T-helper 9 cell (primary cell): ENCODE data around the gene MED17.

Experiments used
- DNase-seq: peaks from one replicate; pipeline ENCODE4 v3.0.0-alpha.2; 2020

MED17 gene

GRCh38 chr11:93819966-93820695 lies 36.0 kb downstream of the MED17 start:
- no peak for DNase-seq

- no peak for DNase-seq
Measured at GRCh38 chr11:93820847-93821246, 36.8 kb downstream of the MED17 start.

- no peak for DNase-seq
Measured at GRCh38 chr11:93821617-93822016, 37.5 kb downstream of the MED17 start.

- no peak for DNase-seq
Measured at GRCh38 chr11:93822359-93822758, 38.3 kb downstream of the MED17 start.

GRCh38 chr11:93823210-93823609 lies 39.1 kb downstream of the MED17 start:
- no peak for DNase-seq

- no peak for DNase-seq
Measured at GRCh38 chr11:93827363-93827762, 43.3 kb downstream of the MED17 start.

- no peak for DNase-seq
Measured at GRCh38 chr11:93829598-93829997, 45.5 kb downstream of the MED17 start.

- DNase-seq = no peak
Measured at GRCh38 chr11:93831343-93832127, 47.5 kb downstream of the MED17 start.

- no peak for DNase-seq
Measured at GRCh38 chr11:93832780-93833179, 48.7 kb downstream of the MED17 start.

- DNase-seq = no peak
Measured at GRCh38 chr11:93838967-93839366, 54.9 kb downstream of the MED17 start.

GRCh38 chr11:93840180-93840579 lies 56.1 kb downstream of the MED17 start:
- no peak for DNase-seq

- DNase-seq = no peak
Measured at GRCh38 chr11:93840981-93841380, 56.9 kb downstream of the MED17 start.

- DNase-seq = no peak
Measured at GRCh38 chr11:93841446-93841845, 57.4 kb downstream of the MED17 start.

- no peak for DNase-seq
Measured at GRCh38 chr11:93842034-93842433, 58.0 kb downstream of the MED17 start.

- no peak for DNase-seq
Measured at GRCh38 chr11:93842461-93842860, 58.4 kb downstream of the MED17 start.

- no peak for DNase-seq
Measured at GRCh38 chr11:93843906-93844305, 59.8 kb downstream of the MED17 start.

- no peak for DNase-seq
Measured at GRCh38 chr11:93844568-93844967, 60.5 kb downstream of the MED17 start.

- DNase-seq = no peak
Measured at GRCh38 chr11:93845181-93846092, 61.4 kb downstream of the MED17 start.

- no peak for DNase-seq
Measured at GRCh38 chr11:93846411-93846810, 62.3 kb downstream of the MED17 start.

- no peak for DNase-seq
Measured at GRCh38 chr11:93849201-93849600, 65.1 kb downstream of the MED17 start.

GRCh38 chr11:93849751-93850593 lies 65.9 kb downstream of the MED17 start:
- DNase-seq = no peak

GRCh38 chr11:93850594-93851018 lies 66.5 kb downstream of the MED17 start, which contains the start of gene VSTM5:
TSS of gene VSTM5 (minus strand) at chr11:93850618. CDS start at chr11:93850502, 116 bp downstream.
- no peak for DNase-seq
